GM18502 (cell line): ENCODE data around the gene NAA10.

Experiments
- ATAC-seq: cut with Tn5 transposase; IDR thresholded peaks from one replicate; pipeline ENCODE4 v1.9.1; 2021; ENCODE audit warnings: mild to moderate bottlenecking; ENCODE audit not compliant: unreplicated experiment, poor library complexity

Gene NAA10

GRCh38 chrX:153930011-153930910 is 4.6 kb downstream of the NAA10 start:
- no peak for ATAC-seq

GRCh38 chrX:153929576-153929975 is 5.3 kb downstream of the NAA10 start:
- no peak for ATAC-seq

GRCh38 chrX:153928846-153929245 is 6.0 kb downstream of the NAA10 start:
- ATAC-seq = no peak

- peak; percentile 88 for ATAC-seq
Observed at GRCh38 chrX:153927922-153928760, 6.7 kb downstream of the NAA10 start.

- no peak for ATAC-seq
Observed at GRCh38 chrX:153927672-153927921, 7.2 kb downstream of the NAA10 start.

GRCh38 chrX:153926858-153927671 is 7.8 kb downstream of the NAA10 start:
- ATAC-seq = peak; percentile 43

- no peak for ATAC-seq
Observed at GRCh38 chrX:153926552-153926857, 8.3 kb downstream of the NAA10 start.

DNA sequence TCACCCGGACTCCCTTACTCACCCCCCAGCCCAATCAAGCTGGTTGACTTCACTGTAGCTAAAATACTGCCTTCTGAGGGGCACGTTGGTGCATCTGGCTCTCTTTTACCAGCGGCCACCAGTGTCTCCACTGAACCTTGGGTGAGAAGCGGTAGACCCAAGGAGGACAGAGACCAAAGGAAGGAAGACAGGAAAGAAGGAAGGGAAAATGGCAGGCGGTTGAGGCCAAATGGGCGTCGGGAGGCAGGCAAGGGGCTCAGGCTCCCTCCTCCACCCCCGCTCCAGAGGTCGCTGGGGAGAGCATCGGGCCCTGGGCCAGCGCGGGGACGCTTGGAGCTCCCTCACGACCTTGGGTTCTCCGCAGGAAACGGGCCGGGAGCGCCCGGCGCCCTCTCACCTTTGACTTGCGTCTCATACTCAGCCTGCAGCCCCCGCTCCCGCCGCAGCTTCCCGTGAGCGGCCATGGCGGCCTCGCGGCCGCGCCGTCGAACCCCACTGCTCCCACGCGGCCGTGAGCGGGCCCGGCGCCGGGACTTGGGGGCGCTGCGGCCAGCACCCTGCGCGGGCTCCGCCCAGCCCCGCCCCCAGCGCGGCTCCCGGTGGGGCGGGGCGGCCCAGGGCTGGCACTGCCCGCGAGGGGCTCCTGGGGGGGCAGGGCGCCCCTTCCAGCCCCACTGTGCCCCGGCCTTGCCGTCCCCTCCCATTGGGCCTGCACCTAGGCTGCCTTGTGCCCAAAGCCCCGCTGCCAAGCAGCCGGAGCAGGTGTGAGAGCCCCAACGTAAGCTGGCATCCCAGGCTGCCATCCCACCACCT is 8.9 kb downstream of the NAA10 start, which contains the start of gene ARHGAP4:
Gene ARHGAP4 (minus strand): TSS at position 526 of the 813 bp plus-strand sequence. CDS start 62 bp downstream, at position 464.
- no peak for ATAC-seq

DNA sequence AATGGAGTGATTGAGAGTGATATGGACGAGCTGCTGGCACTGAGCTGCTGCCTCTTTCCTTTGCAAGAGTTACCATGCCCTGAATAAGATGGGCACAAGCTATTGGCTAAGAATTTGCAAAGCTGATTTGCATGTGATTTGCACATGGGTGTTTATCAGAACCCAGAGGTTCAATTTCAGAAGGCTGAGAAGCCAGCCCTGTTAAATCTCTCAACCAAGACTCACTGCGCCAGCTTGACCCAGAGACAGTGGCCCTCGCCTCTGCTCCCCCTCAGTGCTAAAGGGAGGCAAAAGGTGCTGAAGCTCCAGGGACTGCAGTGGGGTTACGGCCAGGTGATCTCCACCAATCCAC is 9.5 kb downstream of the NAA10 start:
- ATAC-seq = no peak

DNA sequence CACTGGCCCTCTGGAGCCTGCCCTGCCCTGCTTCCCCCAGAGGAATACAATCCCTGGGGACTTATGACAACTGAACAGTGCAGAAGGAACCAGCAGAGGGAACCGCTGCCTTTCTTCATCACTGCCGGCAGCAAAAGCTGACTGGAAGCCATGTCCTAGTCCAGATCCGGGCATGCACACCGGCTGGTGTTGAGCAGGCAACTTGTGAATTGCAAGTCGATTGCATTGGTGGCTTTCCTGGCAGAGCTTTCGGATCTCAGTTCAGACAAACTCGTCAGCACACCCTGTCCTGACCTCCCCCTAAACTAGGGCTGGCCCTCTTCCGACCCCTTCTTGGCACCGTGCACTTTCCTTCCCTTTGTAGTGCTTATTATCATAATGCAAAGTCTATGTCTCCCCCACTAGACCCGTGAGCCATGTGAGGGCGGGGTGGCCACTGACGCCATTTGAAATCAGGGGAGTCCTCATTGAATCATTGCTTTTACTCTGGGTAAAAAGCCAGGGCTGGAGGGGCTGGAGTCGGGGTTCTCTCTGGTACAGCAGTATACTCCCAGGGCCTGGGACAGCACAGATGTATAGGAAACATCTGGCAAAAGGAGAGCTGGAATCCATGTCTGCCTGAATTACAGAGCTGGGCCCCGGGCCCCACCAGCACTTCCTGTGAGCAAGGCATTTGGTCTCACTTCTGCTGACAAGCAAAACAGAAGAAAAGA is 10.5 kb downstream of the NAA10 start:
- ATAC-seq = no peak

DNA sequence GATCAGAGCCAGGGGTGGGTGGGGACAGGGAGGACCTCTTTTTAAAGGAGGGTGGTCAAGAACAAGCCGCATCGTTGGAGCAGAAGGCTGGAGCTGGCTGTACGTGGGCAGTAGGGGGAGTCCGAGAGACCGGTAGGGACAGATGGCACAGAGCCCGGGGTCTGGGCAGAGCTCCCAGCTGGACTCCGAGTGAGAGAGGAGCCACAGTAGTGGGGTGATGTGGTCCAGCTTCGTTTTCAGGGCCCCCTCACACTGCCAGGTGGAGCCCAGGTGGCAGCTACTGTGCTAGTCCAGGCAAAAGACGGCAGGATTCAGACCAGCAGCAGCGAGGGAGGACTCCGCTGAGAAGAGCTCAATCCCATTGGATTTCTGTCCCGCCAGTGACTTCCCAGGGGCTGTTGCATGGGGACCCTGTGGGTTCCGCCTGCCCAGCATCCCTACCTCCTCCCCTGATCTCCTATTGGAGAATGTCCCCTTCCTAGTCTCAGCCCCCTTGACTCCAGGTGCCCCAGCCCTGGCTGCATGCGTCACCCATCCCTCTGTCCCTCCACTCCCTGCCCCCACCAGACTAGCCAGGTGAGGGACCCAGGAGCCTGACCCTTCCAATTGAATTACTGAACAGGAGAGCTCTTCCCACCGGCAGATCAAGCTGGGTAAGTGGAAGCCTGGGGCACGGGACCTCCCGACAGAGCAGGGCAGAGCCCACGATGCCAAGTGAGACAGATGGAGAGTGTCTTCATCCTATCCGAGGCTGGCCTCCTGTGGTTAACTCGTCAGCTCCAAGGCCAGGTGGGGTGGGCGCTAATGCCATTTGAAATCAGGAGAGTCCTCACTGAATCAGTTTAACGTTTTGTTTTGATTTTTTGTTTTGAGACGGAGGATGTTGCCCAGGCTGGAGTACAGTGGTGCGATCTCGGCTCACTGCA is 11.6 kb downstream of the NAA10 start:
- ATAC-seq = no peak

DNA sequence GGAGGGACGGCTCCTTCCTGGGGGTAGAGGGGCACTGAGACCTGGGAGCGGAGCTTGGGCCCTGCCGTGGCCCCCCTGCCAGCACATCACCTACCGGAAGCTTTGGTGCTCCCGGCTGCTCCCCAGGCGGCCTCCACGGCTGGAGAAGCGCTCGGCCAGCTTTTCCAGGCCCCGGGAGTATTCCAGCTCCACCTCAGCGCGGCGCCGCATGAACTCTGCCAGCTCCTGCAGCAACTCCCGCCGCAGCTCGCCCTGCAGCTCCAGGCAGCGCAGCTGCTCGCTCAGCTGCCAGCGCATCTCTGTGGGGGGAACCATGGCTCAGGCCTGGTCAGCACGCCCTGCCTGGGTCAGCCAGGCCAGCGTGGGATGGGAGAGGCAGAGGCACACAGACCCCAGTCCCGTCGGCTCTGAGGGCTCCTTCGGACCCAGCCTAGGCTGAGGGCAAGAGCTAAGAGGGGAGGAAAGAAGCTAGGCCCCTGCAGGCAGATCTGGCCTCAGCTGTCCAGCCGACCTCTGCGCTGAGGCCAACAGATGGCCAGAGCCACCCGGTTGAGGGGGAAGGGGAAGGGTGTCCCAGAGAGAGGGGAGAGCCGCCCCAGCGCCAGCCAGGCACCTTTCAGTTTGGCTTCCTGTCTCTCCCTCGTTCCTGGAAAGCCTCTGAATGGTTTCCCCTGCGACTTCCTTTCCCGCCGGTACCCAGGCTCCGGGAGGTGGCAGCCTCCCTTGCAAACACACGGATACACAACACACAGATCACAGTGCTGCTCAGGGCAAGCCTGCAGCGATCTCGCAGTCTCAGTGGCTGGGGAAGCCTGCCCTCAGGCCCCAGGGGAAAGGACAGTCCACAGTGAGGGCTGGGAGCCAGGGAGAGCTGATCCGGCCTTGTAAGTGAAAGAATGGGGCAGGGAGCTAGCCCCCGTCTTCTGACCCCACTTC is 13.1 kb downstream of the NAA10 start:
- no peak for ATAC-seq

GRCh38 chrX:153921070-153921469 is 13.8 kb downstream of the NAA10 start:
- no peak for ATAC-seq

DNA sequence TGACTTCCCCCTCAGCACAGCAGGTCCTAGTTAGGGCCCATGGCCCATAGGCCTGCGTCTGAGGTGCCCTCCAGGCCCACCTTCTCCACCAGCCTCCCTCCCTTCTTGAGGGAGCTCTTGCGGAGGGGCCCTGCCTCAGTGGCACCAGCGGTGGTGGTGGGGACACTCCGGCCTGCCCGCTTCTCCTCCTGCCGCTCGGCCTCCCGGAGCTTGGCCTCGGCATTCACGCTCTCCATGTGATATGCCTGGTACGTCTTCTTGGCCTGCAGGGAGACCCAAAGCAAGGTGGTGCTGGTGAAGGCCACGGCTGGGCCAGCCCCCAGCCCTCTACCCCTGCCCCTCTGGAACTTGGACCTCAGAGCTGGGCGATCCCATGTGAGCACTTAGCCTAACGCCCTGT is 14.3 kb downstream of the NAA10 start:
- ATAC-seq = no peak

DNA sequence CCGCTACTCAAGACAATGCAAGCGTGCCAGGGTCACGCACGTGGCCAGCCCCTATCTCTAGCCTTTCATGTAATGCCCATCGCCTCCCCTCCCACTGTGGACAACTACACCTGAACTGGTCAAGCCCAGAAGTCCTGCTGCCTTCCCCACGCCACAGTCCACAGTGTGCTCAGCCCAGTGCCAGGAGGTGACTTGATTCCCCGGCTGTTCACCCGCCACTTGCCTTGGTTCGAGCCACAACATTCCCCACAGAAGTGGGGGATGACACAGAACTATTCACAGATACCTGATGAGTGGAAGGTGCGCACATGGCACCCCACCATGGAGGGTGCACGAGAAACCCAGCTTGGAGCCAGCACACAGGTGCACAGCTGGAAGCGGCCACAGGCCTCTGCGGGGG is 15.6 kb downstream of the NAA10 start:
- ATAC-seq = no peak

DNA sequence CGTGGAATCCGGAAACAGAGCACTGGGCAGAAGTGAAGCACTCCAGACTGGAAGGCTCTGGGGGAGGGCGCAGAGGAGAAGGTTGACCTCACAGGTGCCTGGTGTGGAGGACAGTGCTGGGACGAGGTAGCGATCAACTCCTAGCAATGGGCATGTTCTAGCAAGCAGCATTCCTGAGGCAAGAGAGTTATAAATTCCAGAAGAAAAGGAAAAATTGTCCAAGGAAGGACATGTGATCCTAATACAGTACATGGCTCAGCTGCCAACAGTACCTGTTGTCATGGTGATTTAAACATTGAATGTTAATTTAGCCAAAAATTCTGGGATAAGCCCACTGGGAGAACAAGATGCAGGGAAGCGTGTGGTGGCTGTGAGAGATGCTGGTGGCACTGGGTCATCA is 17.0 kb downstream of the NAA10 start:
- ATAC-seq = no peak

DNA sequence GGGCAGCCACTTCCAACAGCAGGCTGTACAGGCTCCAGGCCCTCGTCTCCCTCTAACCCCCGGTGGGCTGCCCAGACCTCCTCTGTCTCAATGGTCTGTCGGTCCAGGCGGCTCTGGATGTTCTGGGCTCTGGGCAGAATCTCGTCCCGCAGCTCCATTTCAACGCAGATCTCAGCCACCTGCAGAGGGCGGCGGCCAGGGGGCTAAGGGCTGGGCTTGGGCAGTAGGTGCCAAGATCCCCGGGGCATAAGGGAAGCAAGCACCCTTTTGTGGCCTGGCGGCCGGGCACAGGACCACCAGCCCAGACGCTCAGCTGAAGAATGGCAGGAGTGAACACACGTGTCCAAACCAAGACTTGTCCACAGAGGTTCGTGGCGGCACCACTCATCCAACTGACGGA is 21.1 kb downstream of the NAA10 start:
- ATAC-seq = no peak
